Mammary epithelial cell (primary cell): ENCODE results near the gene CTAGE9.

Experiments used
- EZH2 ChIP-seq: IDR thresholded peaks from 2 replicates; pipeline ENCODE4 v1.6.1; 2012; ENCODE audit warnings: low read length, inconsistent platforms, borderline replicate concordance
- TF ChIP-seq, protein P1 (sequence below), 2 donors: IDR thresholded peaks in 1 of 2; conservative IDR thresholded peaks in 1 of 2; 2 replicates each; pipeline ENCODE4 v1.5.1; 2011 to 2012; ENCODE audit warnings: inconsistent platforms in 2 of 2, low read length in 2 of 2, mild to moderate bottlenecking in 2 of 2, control low read depth in 1 of 2, low read depth in 1 of 2; ENCODE audit not compliant: insufficient read depth in 1 of 2; ENCODE audit errors: extremely low read depth in 1 of 2

DNA sequence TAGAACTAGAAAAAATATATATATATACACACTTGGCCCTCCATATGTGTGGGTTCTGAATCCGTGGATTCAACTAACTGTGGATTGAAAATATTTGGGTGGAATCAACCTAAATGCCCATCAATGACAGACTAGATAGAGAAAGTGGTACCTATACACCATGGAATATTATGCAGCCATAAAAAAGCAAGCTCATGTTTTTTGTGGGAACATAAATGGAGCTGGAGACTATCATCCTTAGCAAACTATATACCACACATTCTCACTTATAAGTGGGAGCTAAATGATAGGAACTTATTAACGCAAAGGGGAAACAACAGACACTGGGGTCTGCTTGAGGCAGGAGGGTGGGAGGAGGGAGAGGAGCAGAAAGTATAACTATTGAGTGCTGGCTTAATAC lies 37.6 kb downstream of the CTAGE9 start:
- TF ChIP-seq, protein P1, sequence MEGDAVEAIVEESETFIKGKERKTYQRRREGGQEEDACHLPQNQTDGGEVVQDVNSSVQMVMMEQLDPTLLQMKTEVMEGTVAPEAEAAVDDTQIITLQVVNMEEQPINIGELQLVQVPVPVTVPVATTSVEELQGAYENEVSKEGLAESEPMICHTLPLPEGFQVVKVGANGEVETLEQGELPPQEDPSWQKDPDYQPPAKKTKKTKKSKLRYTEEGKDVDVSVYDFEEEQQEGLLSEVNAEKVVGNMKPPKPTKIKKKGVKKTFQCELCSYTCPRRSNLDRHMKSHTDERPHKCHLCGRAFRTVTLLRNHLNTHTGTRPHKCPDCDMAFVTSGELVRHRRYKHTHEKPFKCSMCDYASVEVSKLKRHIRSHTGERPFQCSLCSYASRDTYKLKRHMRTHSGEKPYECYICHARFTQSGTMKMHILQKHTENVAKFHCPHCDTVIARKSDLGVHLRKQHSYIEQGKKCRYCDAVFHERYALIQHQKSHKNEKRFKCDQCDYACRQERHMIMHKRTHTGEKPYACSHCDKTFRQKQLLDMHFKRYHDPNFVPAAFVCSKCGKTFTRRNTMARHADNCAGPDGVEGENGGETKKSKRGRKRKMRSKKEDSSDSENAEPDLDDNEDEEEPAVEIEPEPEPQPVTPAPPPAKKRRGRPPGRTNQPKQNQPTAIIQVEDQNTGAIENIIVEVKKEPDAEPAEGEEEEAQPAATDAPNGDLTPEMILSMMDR (conservative IDR thresholded peaks at IDR 0.05 in 1 of 2, IDR thresholded peaks at IDR 0.05 in 1 of 2; ENCODE audit: extremely low read depth in 1 of 2, insufficient read depth in 1 of 2, low read depth in 1 of 2, low read length in 2 of 2), result no peak
- TF ChIP-seq EZH2, result no peak
